ENCODE measurements around the gene CSH1.
"Not testable (repeated sequence)": the region's sequence is repeated elsewhere in the genome, so short reads cannot be mapped to it uniquely, and the experiment has no call there.

CSH1 gene

GRCh38 chr17:63929860-63930766 lies 33.7 kb upstream of the CSH1 start:
- H3K27ac ChIP-seq, result peak overlapping the region in 11 of 21 experiments; percentile 3 to 84 (median 42)
- H3K4me3 ChIP-seq, result peak overlapping the region in 1 of 7 experiments; percentile 1

GRCh38 chr17:63928966-63929695 lies 32.8 kb upstream of the CSH1 start:
- no peak overlapping the region for H3K4me3 ChIP-seq
- peak overlapping the region in 1 of 21 experiments; percentile 82 for H3K27ac ChIP-seq

GRCh38 chr17:63928172-63928666 lies 31.8 kb upstream of the CSH1 start:
- H3K27ac ChIP-seq, result peak overlapping the region in 1 of 21 experiments; percentile 62
- H3K4me3 ChIP-seq, result no peak overlapping the region

- peak overlapping the region in 1 of 21 experiments; percentile 62 for H3K27ac ChIP-seq
These were observed 31.2 kb upstream of the CSH1 start for GRCh38 chr17:63927464-63928171.

GRCh38 chr17:63926164-63926563 lies 29.8 kb upstream of the CSH1 start:
- H3K4me3 ChIP-seq, result no peak overlapping the region
- peak overlapping the region in 1 of 21 experiments; percentile 60 for H3K27ac ChIP-seq

More at GRCh38 chr17:63927464-63928171, 31.2 kb upstream of the CSH1 start:
- no peak overlapping the region for H3K4me3 ChIP-seq

GRCh38 chr17:63925615-63926014 lies 29.2 kb upstream of the CSH1 start:
- Histone ChIP-seq H3K27ac (peak overlapping the region in 1 of 21 experiments; percentile 60), H3K4me3 (no peak overlapping the region)

GRCh38 chr17:63922402-63922801 lies 26.0 kb upstream of the CSH1 start:
- H3K27ac ChIP-seq, H3K4me3 ChIP-seq: not testable (repeated sequence)

GRCh38 chr17:63920779-63921178 lies 24.4 kb upstream of the CSH1 start:
- H3K27ac ChIP-seq, H3K4me3 ChIP-seq: not testable (repeated sequence)

GRCh38 chr17:63920050-63920449 lies 23.7 kb upstream of the CSH1 start:
- H3K27ac ChIP-seq, H3K4me3 ChIP-seq: not testable (repeated sequence)

- H3K27ac ChIP-seq, result no peak overlapping the region
- no peak overlapping the region for H3K4me3 ChIP-seq
These were observed 22.9 kb upstream of the CSH1 start for GRCh38 chr17:63919311-63919723.

- H3K27ac ChIP-seq, H3K4me3 ChIP-seq: not testable (repeated sequence)
These were observed 22.5 kb upstream of the CSH1 start, which contains the start of gene GH1 for GRCh38 chr17:63918789-63919305. Gene GH1 (minus strand): TSS chr17:63918839. CDS start chr17:63918776, 63 bp downstream.

- Histone ChIP-seq H3K4me3 (no peak overlapping the region), H3K27ac (no peak overlapping the region)
These were observed 21.9 kb upstream of the CSH1 start for GRCh38 chr17:63918305-63918704.

GRCh38 chr17:63917646-63918045 lies 21.3 kb upstream of the CSH1 start:
- Histone ChIP-seq H3K27ac (no peak overlapping the region), H3K4me3 (no peak overlapping the region)

- H3K4me3 ChIP-seq, H3K27ac ChIP-seq: not testable (repeated sequence)
These were observed 20.8 kb upstream of the CSH1 start for GRCh38 chr17:63917206-63917605.

- Histone ChIP-seq H3K4me3 (no peak overlapping the region), H3K27ac (no peak overlapping the region)
These were observed 20.3 kb upstream of the CSH1 start for GRCh38 chr17:63916566-63917185.

- not testable (repeated sequence) for H3K4me3 ChIP-seq, H3K27ac ChIP-seq
These were observed 19.4 kb upstream of the CSH1 start for GRCh38 chr17:63915753-63916152.

- Histone ChIP-seq H3K4me3 (no peak overlapping the region), H3K27ac (no peak overlapping the region)
These were observed 18.1 kb upstream of the CSH1 start for GRCh38 chr17:63914471-63914870.

GRCh38 chr17:63911657-63912100 lies 15.3 kb upstream of the CSH1 start:
- H3K27ac ChIP-seq, result no peak overlapping the region
- H3K4me3 ChIP-seq, result no peak overlapping the region

GRCh38 chr17:63911041-63911635 lies 14.8 kb upstream of the CSH1 start, which contains the start of gene CSHL1:
Gene CSHL1 (minus strand): TSS chr17:63911258. CDS start chr17:63911196, 62 bp downstream.
- Histone ChIP-seq H3K27ac (no peak within 1 kb of the TSS), H3K4me3 (no peak within 1 kb of the TSS)
